ENCODE data around the gene RRAGC. TPM values are rescaled to one million over a fixed set of nuclear protein-coding genes. Genes with fewer than 3 reads are reported as not detected.

RRAGC gene
- total and polyA plus RNA-seq, 10 of the 15 experiments (the other 5 are each of a cell fraction or from before 2014, with no cell fraction given): 5.5 to 22.1 (median 15.0) TPM

- CTCF ChIA-PET: interaction anchor here (0.7 to 4.6 kb wide), 10 partner anchors 9 to 814 kb away, joined by 3 to 33 read pairs (median 4); no protein-coding TSS in a partner anchor
- Histone ChIP-seq H3K79me2 (ENCODE audit: control insufficient read depth, insufficient read depth, low read length) (no peaks in the 10 kb centered on the region), H3K9ac (ENCODE audit: control insufficient read depth, insufficient read depth, low read length) (no peak overlapping the region), H3K4me1 (ENCODE audit: control insufficient read depth, insufficient read depth, low read length) (no peaks in the 10 kb centered on the region), H3K36me3 (ENCODE audit: control insufficient read depth in 2 of 2, insufficient read depth in 2 of 2, low read length in 1 of 2) (no peaks in the 10 kb centered on the region), H3K4me2 (ENCODE audit: control insufficient read depth, insufficient read depth) (no peak overlapping the region), H3K4me3 (no peak overlapping the region), H3K27me3 (replicated peaks in 1 of 2; ENCODE audit: control insufficient read depth in 2 of 2, insufficient read depth in 2 of 2, low read length in 1 of 2) (peaks cover 0 to 2% of the 10 kb centered on the region in 2 experiments; a peak in 2 of 4 replicates), H3K9me3 (replicated peaks; ENCODE audit: control insufficient read depth, insufficient read depth, low read length) (no peaks in the 10 kb centered on the region), H4K20me1 (ENCODE audit: control insufficient read depth, insufficient read depth) (no peaks in the 10 kb centered on the region), H3K27ac (ENCODE audit: control insufficient read depth, insufficient read depth) (no peak overlapping the region), H2AFZ (ENCODE audit: control insufficient read depth, low read depth, low read length) (no peak overlapping the region)
- RAD21 ChIA-PET (ENCODE audit: unreplicated experiment): interaction anchor here (0.5 to 0.8 kb wide), 2 partner anchors 75 to 791 kb away, joined by 3 read pairs; no protein-coding TSS in a partner anchor
- DNase-seq (ENCODE audit: low read depth, low spot score) (no peak), FAIRE-seq (no peak), ATAC-seq (no peak)
- intact Hi-C loops (cut with micrococcal nuclease; ENCODE audit: unreplicated experiment) (no loop called here), in situ Hi-C loops (cut with MboI) (loop anchor here (25.0 kb wide), 1 partner anchor 945 kb away; no protein-coding TSS in a partner anchor)
- POLR2A ChIA-PET: interaction anchor here (0.5 kb wide), 1 partner anchor 830 kb away, joined by 4 read pairs; no protein-coding TSS in a partner anchor
- no peak for TF ChIP-seq ZNF592 (IDR thresholded peaks at IDR 0.05)
- no peak for TF ChIP-seq ATF2 (IDR thresholded peaks at IDR 0.05; ENCODE audit: low read length)
- no peak for TF ChIP-seq FOXM1 (IDR thresholded peaks at IDR 0.05; ENCODE audit: low read depth, low read length)
- no peak for TF ChIP-seq HDAC6 (IDR thresholded peaks at IDR 0.05; ENCODE audit: unreplicated experiment)
- no peak for TF ChIP-seq TARDBP (IDR thresholded peaks at IDR 0.05; ENCODE audit: borderline replicate concordance)
- TF ChIP-seq DPF2 (IDR thresholded peaks at IDR 0.05): no peak
- TF ChIP-seq ZNF274 (IDR thresholded peaks at IDR 0.05; ENCODE audit: insufficient read depth, insufficient read length): no peak
- TF ChIP-seq CREB1 (IDR thresholded peaks at IDR 0.05; ENCODE audit: low read depth): no peak
- TF ChIP-seq RELA (IDR thresholded peaks at IDR 0.05; ENCODE audit: borderline replicate concordance, partially characterized antibody): no peak
- no peak for TF ChIP-seq RFX5 (IDR thresholded peaks at IDR 0.05; ENCODE audit: low read depth, low read length)
- TF ChIP-seq NR2F1 (conservative IDR thresholded peaks at IDR 0.05): no peak
- no peak for TF ChIP-seq FOXK2 (IDR thresholded peaks at IDR 0.05)
- TF ChIP-seq ZBED1 (IDR thresholded peaks at IDR 0.05; ENCODE audit: borderline replicate concordance): no peak
- no peak for TF ChIP-seq ZNF217 (IDR thresholded peaks at IDR 0.05)
- WGBS (ENCODE audit: insufficient coverage, insufficient replicate concordance, low lambda C conversion rate, missing lambda C conversion rate): 48% methylated on average over 3 of the region's 3 CpGs
- SMC1A ChIA-PET (ENCODE audit: uncharacterized antibody, unreplicated experiment): interaction anchor here (0.6 to 2.9 kb wide), 7 partner anchors 9 to 805 kb away, joined by 3 to 11 read pairs (median 4); no protein-coding TSS in a partner anchor
- BruUV-seq (replicated peaks): no TSS peak
These were observed 27.2 kb downstream of the RRAGC start for GRCh38 chr1:38832370-38832734.
